ENCODE measurements around the gene SGMS1. TPM values are rescaled to one million over a fixed set of nuclear protein-coding genes. Genes with fewer than 3 reads are reported as not detected.

SGMS1 gene
- total and polyA plus RNA-seq, 2 experiments from 2014 or later: 15.0 to 34.7 TPM

DNA sequence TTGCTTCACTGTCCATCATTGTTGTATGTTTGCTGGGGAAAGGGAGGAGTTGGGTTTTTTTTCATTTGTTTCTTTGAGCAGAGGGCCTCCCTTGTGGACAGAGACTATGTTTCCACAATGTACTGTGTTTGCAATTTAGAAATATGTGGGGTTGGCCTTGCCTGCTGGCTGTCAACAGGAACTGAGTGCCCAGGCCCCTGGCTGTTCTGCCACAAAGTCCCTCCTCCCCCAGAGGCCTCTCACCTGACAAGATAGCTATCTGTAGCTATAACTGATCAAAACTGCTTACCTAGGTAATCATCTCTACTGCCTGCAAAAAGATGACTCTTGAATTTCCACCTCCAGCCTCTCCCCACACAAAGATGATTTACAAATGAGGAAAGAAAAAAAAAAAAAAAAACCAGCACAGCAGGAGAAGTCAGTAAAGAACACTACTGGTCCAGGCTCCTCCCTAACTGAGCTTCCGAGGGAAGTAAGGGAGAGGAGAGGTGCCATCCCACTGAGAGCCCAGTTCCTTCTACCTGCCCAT, 121.8 kb downstream of the SGMS1 start (continued):
- TF ChIP-seq, protein P1, sequence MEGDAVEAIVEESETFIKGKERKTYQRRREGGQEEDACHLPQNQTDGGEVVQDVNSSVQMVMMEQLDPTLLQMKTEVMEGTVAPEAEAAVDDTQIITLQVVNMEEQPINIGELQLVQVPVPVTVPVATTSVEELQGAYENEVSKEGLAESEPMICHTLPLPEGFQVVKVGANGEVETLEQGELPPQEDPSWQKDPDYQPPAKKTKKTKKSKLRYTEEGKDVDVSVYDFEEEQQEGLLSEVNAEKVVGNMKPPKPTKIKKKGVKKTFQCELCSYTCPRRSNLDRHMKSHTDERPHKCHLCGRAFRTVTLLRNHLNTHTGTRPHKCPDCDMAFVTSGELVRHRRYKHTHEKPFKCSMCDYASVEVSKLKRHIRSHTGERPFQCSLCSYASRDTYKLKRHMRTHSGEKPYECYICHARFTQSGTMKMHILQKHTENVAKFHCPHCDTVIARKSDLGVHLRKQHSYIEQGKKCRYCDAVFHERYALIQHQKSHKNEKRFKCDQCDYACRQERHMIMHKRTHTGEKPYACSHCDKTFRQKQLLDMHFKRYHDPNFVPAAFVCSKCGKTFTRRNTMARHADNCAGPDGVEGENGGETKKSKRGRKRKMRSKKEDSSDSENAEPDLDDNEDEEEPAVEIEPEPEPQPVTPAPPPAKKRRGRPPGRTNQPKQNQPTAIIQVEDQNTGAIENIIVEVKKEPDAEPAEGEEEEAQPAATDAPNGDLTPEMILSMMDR (conservative IDR thresholded peaks at IDR 0.05; ENCODE audit: low read depth in 2 of 2): no peak
- no peak for TF ChIP-seq CREB1 (CRISPR knock-in tag; IDR thresholded peaks at IDR 0.05; ENCODE audit: low read depth)

DNA sequence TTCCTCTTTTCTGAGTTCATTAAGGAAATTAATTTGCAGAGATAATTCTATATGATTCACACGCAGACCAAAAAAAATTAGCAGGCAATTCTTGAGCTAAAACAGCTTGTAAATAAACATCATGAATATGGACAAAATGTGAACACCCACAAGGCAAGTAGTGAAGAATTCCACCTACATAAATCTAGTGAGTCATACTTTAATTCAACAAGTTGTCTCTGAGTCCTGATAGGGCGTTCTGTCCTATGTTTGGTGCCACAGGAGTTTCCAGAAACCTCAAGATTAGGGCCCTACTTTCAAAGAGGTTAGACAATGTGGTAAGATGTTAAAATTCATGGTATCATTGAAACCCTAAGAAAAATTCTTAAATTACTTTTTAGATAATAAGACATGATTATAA, 122.3 kb downstream of the SGMS1 start:
- Histone ChIP-seq H3K4me3 (no peak overlapping the region), H3K9me2 (ENCODE audit: insufficient read depth) (no peaks in the 10 kb centered on the region), H2AFZ (no peak overlapping the region), H3K4me1 (ENCODE audit: insufficient read depth) (peaks cover 24% of the 10 kb centered on the region), H4K20me1 (replicated peaks; ENCODE audit: insufficient read depth) (0 out of 2 replicates have a peak, but pooled peaks cover 3% of the 10 kb centered on the region), H3F3A (replicated peaks; ENCODE audit: low read depth) (no peaks in the 10 kb centered on the region), H3K79me2 (replicated peaks; ENCODE audit: insufficient read depth) (peaks cover 17% of the 10 kb centered on the region), H3K4me2 (no peak overlapping the region), H3K27ac (ENCODE audit: low read depth) (no peak overlapping the region), H3K27me3 (ENCODE audit: insufficient read depth) (no peaks in the 10 kb centered on the region), H3K36me3 (ENCODE audit: insufficient read depth) (no peaks in the 10 kb centered on the region)
- H3K4me1 Mint-ChIP-seq: peaks cover 37% of the 10 kb centered on the region
- H3K27ac Mint-ChIP-seq: 0 out of 2 replicates have a peak overlapping the region, but pooled peaks have one; percentile 53
- H3K36me3 Mint-ChIP-seq (ENCODE audit: low read depth): peaks cover 3% of the 10 kb centered on the region; the same call in 1 of the 3 replicates
- ATAC-seq (no peak), DNase-seq (ENCODE audit: low spot score) (no peak)
- no peak overlapping the region for H3K4me3 Mint-ChIP-seq
- H3K27me3 Mint-ChIP-seq (ENCODE audit: insufficient read depth, low read depth, poor library complexity): no peaks in the 10 kb centered on the region
- no peaks in the 10 kb centered on the region for H3K9me3 Mint-ChIP-seq
- TF ChIP-seq EZH2 (IDR thresholded peaks at IDR 0.05; ENCODE audit: low read depth, unreplicated experiment) (no peak), ZNF462 (CRISPR knock-in tag; IDR thresholded peaks at IDR 0.05) (no peak), STAT1 (IDR thresholded peaks at IDR 0.05; ENCODE audit: unreplicated experiment) (no peak), JUNB (IDR thresholded peaks at IDR 0.05; ENCODE audit: unreplicated experiment) (no peak), NANOG (IDR thresholded peaks at IDR 0.05; ENCODE audit: borderline replicate concordance) (no peak), ZNF331 (CRISPR knock-in tag; IDR thresholded peaks at IDR 0.05; ENCODE audit: low read depth) (no peak), CREB1 (CRISPR knock-in tag; IDR thresholded peaks at IDR 0.05; ENCODE audit: low read depth) (no peak), ZNF114 (CRISPR knock-in tag; IDR thresholded peaks at IDR 0.05) (no peak), EZH2phosphoT487 (IDR thresholded peaks at IDR 0.05; ENCODE audit: unreplicated experiment) (no peak), POLR2AphosphoS5 (IDR thresholded peaks at IDR 0.05; ENCODE audit: low read depth) (no peak)
- TF ChIP-seq, protein P2, sequence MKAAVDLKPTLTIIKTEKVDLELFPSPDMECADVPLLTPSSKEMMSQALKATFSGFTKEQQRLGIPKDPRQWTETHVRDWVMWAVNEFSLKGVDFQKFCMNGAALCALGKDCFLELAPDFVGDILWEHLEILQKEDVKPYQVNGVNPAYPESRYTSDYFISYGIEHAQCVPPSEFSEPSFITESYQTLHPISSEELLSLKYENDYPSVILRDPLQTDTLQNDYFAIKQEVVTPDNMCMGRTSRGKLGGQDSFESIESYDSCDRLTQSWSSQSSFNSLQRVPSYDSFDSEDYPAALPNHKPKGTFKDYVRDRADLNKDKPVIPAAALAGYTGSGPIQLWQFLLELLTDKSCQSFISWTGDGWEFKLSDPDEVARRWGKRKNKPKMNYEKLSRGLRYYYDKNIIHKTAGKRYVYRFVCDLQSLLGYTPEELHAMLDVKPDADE (IDR thresholded peaks at IDR 0.05): no peak
- TF ChIP-seq, protein P3, sequence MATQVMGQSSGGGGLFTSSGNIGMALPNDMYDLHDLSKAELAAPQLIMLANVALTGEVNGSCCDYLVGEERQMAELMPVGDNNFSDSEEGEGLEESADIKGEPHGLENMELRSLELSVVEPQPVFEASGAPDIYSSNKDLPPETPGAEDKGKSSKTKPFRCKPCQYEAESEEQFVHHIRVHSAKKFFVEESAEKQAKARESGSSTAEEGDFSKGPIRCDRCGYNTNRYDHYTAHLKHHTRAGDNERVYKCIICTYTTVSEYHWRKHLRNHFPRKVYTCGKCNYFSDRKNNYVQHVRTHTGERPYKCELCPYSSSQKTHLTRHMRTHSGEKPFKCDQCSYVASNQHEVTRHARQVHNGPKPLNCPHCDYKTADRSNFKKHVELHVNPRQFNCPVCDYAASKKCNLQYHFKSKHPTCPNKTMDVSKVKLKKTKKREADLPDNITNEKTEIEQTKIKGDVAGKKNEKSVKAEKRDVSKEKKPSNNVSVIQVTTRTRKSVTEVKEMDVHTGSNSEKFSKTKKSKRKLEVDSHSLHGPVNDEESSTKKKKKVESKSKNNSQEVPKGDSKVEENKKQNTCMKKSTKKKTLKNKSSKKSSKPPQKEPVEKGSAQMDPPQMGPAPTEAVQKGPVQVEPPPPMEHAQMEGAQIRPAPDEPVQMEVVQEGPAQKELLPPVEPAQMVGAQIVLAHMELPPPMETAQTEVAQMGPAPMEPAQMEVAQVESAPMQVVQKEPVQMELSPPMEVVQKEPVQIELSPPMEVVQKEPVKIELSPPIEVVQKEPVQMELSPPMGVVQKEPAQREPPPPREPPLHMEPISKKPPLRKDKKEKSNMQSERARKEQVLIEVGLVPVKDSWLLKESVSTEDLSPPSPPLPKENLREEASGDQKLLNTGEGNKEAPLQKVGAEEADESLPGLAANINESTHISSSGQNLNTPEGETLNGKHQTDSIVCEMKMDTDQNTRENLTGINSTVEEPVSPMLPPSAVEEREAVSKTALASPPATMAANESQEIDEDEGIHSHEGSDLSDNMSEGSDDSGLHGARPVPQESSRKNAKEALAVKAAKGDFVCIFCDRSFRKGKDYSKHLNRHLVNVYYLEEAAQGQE (IDR thresholded peaks at IDR 0.05; ENCODE audit: unreplicated experiment): no peak
